HEK293 (cell line): ENCODE data around the gene CD300LB.

Experiments used
- KLF1 ChIP-seq: fragments of 450-650 bp; formaldehyde crosslinking; IDR thresholded peaks from 2 replicates; pipeline ENCODE4 v1.5.1; 2016; ENCODE audit warnings: missing biosample characterization, missing genetic modification characterization
- PRDM10 ChIP-seq: fragments of 450-650 bp; formaldehyde crosslinking; IDR thresholded peaks from 2 replicates; pipeline ENCODE4 v1.5.1; 2016; ENCODE audit warnings: missing biosample characterization, missing genetic modification characterization
- REST ChIP-seq: fragments of 450-650 bp; formaldehyde crosslinking; IDR thresholded peaks from 2 replicates; pipeline ENCODE4 v1.5.1; 2016; ENCODE audit warnings: missing biosample characterization, missing genetic modification characterization
- ZBTB10 ChIP-seq: fragments of 450-650 bp; formaldehyde crosslinking; IDR thresholded peaks from 2 replicates; pipeline ENCODE4 v1.5.1; 2016; ENCODE audit warnings: missing biosample characterization, missing genetic modification characterization
- ZBTB11 ChIP-seq: fragments of 450-650 bp; formaldehyde crosslinking; conservative IDR thresholded peaks from 2 replicates; pipeline ENCODE4 v1.5.1; 2016; ENCODE audit warnings: low read depth, missing biosample characterization, missing genetic modification characterization
- ZFP37 ChIP-seq: fragments of 450-650 bp; formaldehyde crosslinking; IDR thresholded peaks from 2 replicates; pipeline ENCODE4 v1.5.1; 2016; ENCODE audit warnings: missing biosample characterization, missing genetic modification characterization
- ZNF324 ChIP-seq: fragments of 450-650 bp; formaldehyde crosslinking; IDR thresholded peaks from 2 replicates; pipeline ENCODE4 v1.5.1; 2016; ENCODE audit warnings: missing biosample characterization, missing genetic modification characterization
- ZNF416 ChIP-seq: fragments of 450-650 bp; formaldehyde crosslinking; IDR thresholded peaks from 2 replicates; pipeline ENCODE4 v1.5.1; 2016; ENCODE audit warnings: missing biosample characterization, missing genetic modification characterization
- ZNF48 ChIP-seq: fragments of 450-650 bp; formaldehyde crosslinking; IDR thresholded peaks from 2 replicates; pipeline ENCODE4 v1.5.1; 2016; ENCODE audit warnings: missing biosample characterization, missing genetic modification characterization
- TF ChIP-seq, protein P1 (sequence below): fragments of 450-650 bp; formaldehyde crosslinking; IDR thresholded peaks from 2 replicates; pipeline ENCODE4 v1.5.1; 2016; ENCODE audit warnings: missing biosample characterization, missing genetic modification characterization

DNA sequence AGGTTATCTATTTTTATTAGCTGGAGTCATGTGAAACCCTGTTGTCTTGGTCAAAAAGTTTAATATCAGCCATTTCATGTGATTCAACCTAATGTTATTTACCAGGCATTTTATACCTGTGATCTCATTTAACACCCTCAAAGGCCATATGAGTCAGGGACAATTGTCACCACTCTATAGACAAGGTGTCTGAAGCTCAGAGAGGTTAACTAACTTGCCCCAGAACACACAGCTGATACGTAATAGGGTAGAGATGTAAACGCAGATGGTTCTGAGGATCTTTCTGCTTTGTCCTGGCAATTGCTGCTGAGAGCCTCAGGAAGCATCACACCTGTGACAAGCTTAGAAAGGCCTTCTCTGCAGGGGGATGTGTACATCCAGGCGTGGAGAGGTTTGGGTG, 59.9 kb downstream of the CD300LB start:
- TF ChIP-seq, protein P1, sequence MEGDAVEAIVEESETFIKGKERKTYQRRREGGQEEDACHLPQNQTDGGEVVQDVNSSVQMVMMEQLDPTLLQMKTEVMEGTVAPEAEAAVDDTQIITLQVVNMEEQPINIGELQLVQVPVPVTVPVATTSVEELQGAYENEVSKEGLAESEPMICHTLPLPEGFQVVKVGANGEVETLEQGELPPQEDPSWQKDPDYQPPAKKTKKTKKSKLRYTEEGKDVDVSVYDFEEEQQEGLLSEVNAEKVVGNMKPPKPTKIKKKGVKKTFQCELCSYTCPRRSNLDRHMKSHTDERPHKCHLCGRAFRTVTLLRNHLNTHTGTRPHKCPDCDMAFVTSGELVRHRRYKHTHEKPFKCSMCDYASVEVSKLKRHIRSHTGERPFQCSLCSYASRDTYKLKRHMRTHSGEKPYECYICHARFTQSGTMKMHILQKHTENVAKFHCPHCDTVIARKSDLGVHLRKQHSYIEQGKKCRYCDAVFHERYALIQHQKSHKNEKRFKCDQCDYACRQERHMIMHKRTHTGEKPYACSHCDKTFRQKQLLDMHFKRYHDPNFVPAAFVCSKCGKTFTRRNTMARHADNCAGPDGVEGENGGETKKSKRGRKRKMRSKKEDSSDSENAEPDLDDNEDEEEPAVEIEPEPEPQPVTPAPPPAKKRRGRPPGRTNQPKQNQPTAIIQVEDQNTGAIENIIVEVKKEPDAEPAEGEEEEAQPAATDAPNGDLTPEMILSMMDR (tag by site-specific recombination) = no peak
- TF ChIP-seq ZNF324 (tag by site-specific recombination) = no peak
- TF ChIP-seq ZNF48 = no peak
- no peak for TF ChIP-seq ZBTB11 (tag by site-specific recombination)
- TF ChIP-seq PRDM10 (tag by site-specific recombination) = no peak
- no peak for TF ChIP-seq ZFP37 (tag by site-specific recombination)
- no peak for TF ChIP-seq KLF1 (tag by site-specific recombination)
- TF ChIP-seq ZNF416 = no peak
- TF ChIP-seq ZBTB10 (tag by site-specific recombination) = no peak
- TF ChIP-seq REST = no peak
